Measurements from ENCODE around the gene C12orf57.

C12orf57 gene

DNA sequence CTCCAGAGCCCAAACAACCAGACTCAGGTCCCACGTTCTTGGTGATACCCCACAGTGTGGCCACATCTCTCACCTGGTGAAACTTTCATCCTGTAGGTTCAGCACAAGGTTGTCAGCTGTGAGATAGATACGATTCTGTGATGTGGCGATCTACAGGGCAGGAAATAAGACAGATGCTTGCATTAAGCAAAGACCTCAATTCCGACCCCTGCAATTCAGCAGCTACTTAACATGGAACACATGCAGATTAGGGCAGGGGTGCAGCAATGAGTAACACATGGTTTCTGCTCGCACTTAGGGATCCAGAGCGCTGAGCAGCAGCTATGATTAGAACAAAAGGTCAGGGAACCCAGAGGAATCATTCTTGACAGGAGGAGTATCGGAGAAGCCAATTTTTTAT is 22.5 kb downstream of the C12orf57 start:
- Mint-ChIP-seq H3K36me3 (peaks cover 43 to 60% of the 10 kb centered on the region in 2 donors), H3K27ac (peak overlapping the region; percentile 82), H3K4me3 (no peak overlapping the region), H3K4me1 (peaks cover 48 to 78% of the 10 kb centered on the region in 2 donors), H3K9me3 (no peaks in the 10 kb centered on the region), H3K27me3 (no peaks in the 10 kb centered on the region)
- DNase-seq = no peak
- no peak for ATAC-seq (replicated peaks)

GRCh38 chr12:6967651-6968100 is 23.9 kb downstream of the C12orf57 start:
- Mint-ChIP-seq H3K27ac (no peak overlapping the region), H3K27me3 (no peaks in the 10 kb centered on the region), H3K4me1 (peaks cover 37 to 77% of the 10 kb centered on the region in 2 donors), H3K4me3 (no peak overlapping the region), H3K9me3 (no peaks in the 10 kb centered on the region), H3K36me3 (peaks cover 39 to 61% of the 10 kb centered on the region in 2 donors)
- DNase-seq (no peak), ATAC-seq (replicated peaks) (no peak)

GRCh38 chr12:6968426-6968825 is 24.6 kb downstream of the C12orf57 start:
- H3K27ac Mint-ChIP-seq = peak overlapping the region; percentile 100
- ATAC-seq (replicated peaks) = no peak
- DNase-seq = no peak
- peaks cover 35 to 78% of the 10 kb centered on the region in 2 donors for H3K4me1 Mint-ChIP-seq
- H3K9me3 Mint-ChIP-seq = no peaks in the 10 kb centered on the region
- no peaks in the 10 kb centered on the region for H3K27me3 Mint-ChIP-seq
- peaks cover 40 to 62% of the 10 kb centered on the region in 2 donors for H3K36me3 Mint-ChIP-seq
- H3K4me3 Mint-ChIP-seq = peak overlapping the region; percentile 96 to 100

- Mint-ChIP-seq H3K4me3 (peak overlapping the region; percentile 96 to 100), H3K27ac (peak overlapping the region; percentile 100), H3K9me3 (no peaks in the 10 kb centered on the region), H3K27me3 (no peaks in the 10 kb centered on the region), H3K4me1 (peaks cover 36 to 77% of the 10 kb centered on the region in 2 donors), H3K36me3 (peaks cover 42 to 69% of the 10 kb centered on the region in 2 donors)
- peak; percentile 33 to 38 for ATAC-seq (replicated peaks)
- no peak for DNase-seq
Observed at GRCh38 chr12:6970096-6970527, 26.3 kb downstream of the C12orf57 start.

DNA sequence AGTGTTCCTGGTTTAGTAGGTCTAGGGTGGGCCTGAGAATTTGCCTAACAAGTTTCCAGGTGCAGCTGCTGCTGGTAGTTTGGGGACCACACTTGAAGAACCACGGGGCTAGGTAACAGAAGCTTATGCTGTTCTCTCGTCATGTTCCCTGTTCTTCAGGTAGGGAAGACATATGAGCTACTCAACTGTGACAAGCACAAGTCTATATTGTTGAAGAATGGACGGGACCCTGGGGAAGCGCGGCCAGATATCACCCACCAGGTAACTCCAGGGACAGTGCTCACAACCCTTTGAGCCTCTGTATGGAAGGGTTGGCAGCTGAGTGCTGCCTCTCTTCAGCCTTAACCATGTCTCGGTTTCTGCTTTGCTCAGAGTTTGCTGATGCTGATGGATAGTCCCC is 30.4 kb downstream of the C12orf57 start:
- DNase-seq (no peak), ATAC-seq (replicated peaks) (no peak)
- H3K27me3 Mint-ChIP-seq = no peaks in the 10 kb centered on the region
- H3K4me1 Mint-ChIP-seq = peaks cover 24 to 59% of the 10 kb centered on the region in 2 donors
- H3K36me3 Mint-ChIP-seq = peaks cover 44 to 75% of the 10 kb centered on the region in 2 donors
- H3K9me3 Mint-ChIP-seq = no peaks in the 10 kb centered on the region
- no peak overlapping the region for H3K27ac Mint-ChIP-seq
- H3K4me3 Mint-ChIP-seq = no peak overlapping the region

- ATAC-seq (replicated peaks) (peak; percentile 27 to 34), DNase-seq (no peak)
- Mint-ChIP-seq H3K9me3 (no peaks in the 10 kb centered on the region), H3K4me3 (no peak overlapping the region), H3K36me3 (peaks cover 41 to 71% of the 10 kb centered on the region in 2 donors), H3K4me1 (peaks cover 22 to 54% of the 10 kb centered on the region in 2 donors), H3K27ac (peak overlapping the region; percentile 90), H3K27me3 (no peaks in the 10 kb centered on the region)
Observed at GRCh38 chr12:6975297-6976032, 31.6 kb downstream of the C12orf57 start.

DNA sequence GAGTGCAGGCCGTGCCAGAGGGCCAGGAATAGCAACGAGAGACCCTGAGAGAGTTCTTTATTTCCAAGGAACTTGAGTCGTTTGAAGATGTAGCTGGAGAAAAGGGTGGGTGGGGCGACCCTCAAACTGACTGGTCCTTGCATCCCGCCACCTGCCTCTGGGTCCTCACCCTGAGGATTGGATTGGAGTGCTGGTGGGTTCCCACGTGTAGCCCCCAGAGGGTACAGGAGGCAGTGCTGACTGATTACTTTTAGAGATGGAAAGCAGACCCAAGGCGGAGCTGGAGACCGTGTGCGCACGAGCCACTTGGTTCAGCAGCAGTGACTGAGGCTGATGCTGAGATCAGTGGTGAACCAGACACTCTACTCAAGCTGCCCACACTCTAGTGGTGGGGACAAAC is 33.8 kb downstream of the C12orf57 start:
- Mint-ChIP-seq H3K36me3 (peaks cover 43 to 70% of the 10 kb centered on the region in 2 donors), H3K27me3 (no peaks in the 10 kb centered on the region), H3K9me3 (no peaks in the 10 kb centered on the region), H3K27ac (peak overlapping the region; percentile 49), H3K4me3 (no peak overlapping the region), H3K4me1 (peaks cover 20 to 37% of the 10 kb centered on the region in 2 donors)
- ATAC-seq (replicated peaks) (no peak), DNase-seq (no peak)

GRCh38 chr12:6978188-6978587 is 34.4 kb downstream of the C12orf57 start:
- Mint-ChIP-seq H3K27me3 (no peaks in the 10 kb centered on the region), H3K4me3 (no peak overlapping the region), H3K36me3 (peaks cover 43 to 68% of the 10 kb centered on the region in 2 donors), H3K4me1 (peaks cover 18 to 32% of the 10 kb centered on the region in 2 donors), H3K27ac (peak overlapping the region; percentile 59), H3K9me3 (no peaks in the 10 kb centered on the region)
- no peak for ATAC-seq (replicated peaks)
- no peak for DNase-seq

DNA sequence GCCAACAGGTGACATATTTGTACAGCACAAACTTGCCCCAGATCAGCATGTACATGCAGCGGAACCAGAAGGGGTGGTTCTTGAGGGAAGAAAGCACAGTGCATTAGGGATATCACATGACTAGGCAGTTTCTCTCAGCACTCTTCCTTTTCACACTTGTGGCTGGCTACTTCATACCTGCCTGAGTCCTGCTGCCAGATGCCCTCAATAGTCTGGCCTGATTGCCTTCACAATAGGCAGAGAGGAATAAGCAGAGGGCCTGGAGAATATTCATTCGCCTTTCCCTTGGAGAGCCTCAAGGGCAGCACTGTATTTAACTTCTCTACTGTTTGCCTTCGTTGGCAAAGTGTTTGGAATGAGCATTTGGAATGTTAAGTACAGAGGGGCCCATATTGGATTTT is 34.8 kb downstream of the C12orf57 start:
- peaks cover 15 to 27% of the 10 kb centered on the region in 2 donors for H3K4me1 Mint-ChIP-seq
- H3K27me3 Mint-ChIP-seq = no peaks in the 10 kb centered on the region
- peak overlapping the region; percentile 53 for H3K27ac Mint-ChIP-seq
- no peaks in the 10 kb centered on the region for H3K9me3 Mint-ChIP-seq
- DNase-seq (no peak), ATAC-seq (replicated peaks) (no peak)
- no peak overlapping the region for H3K4me3 Mint-ChIP-seq
- peaks cover 45 to 67% of the 10 kb centered on the region in 2 donors for H3K36me3 Mint-ChIP-seq

DNA sequence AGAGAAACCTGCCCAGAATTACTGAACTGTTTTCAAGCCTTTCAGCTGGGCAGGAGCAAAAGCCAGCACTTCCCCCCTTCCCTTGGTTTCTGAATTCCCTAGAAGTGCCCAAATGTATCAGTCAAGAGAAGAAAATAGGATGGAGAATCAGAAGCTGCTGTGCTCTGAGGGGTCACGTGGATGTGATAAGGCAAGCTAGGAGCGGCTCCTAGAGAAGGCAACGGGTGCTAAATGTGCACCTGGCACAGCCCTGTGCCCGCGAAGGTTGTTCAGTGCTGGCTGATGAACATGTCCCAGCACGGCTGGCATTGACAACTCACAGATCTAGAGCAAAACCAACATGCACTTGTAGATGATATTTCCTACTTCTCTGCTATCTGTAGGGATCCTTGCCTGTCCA is 35.2 kb downstream of the C12orf57 start:
- Mint-ChIP-seq H3K27me3 (no peaks in the 10 kb centered on the region), H3K4me1 (peaks cover 12 to 24% of the 10 kb centered on the region in 2 donors), H3K36me3 (peaks cover 44 to 63% of the 10 kb centered on the region in 2 donors), H3K4me3 (no peak overlapping the region), H3K9me3 (no peaks in the 10 kb centered on the region), H3K27ac (peak overlapping the region; percentile 53)
- DNase-seq (no peak), ATAC-seq (replicated peaks) (no peak)

GRCh38 chr12:6979453-6979852 is 35.6 kb downstream of the C12orf57 start:
- ATAC-seq (replicated peaks) (no peak), DNase-seq (no peak)
- peaks cover 44 to 62% of the 10 kb centered on the region in 2 donors for H3K36me3 Mint-ChIP-seq
- no peak overlapping the region for H3K4me3 Mint-ChIP-seq
- no peaks in the 10 kb centered on the region for H3K27me3 Mint-ChIP-seq
- H3K9me3 Mint-ChIP-seq = no peaks in the 10 kb centered on the region
- H3K4me1 Mint-ChIP-seq = peaks cover 12 to 23% of the 10 kb centered on the region in 2 donors
- H3K27ac Mint-ChIP-seq = no peak overlapping the region

- peaks cover 43 to 60% of the 10 kb centered on the region in 2 donors for H3K36me3 Mint-ChIP-seq
- DNase-seq (no peak), ATAC-seq (replicated peaks) (no peak)
- H3K27ac Mint-ChIP-seq = no peak overlapping the region
- no peaks in the 10 kb centered on the region for H3K9me3 Mint-ChIP-seq
- H3K4me1 Mint-ChIP-seq = peaks cover 12 to 17% of the 10 kb centered on the region in 2 donors
- no peak overlapping the region for H3K4me3 Mint-ChIP-seq
- no peaks in the 10 kb centered on the region for H3K27me3 Mint-ChIP-seq
Observed at GRCh38 chr12:6980075-6980474, 36.3 kb downstream of the C12orf57 start.

DNA sequence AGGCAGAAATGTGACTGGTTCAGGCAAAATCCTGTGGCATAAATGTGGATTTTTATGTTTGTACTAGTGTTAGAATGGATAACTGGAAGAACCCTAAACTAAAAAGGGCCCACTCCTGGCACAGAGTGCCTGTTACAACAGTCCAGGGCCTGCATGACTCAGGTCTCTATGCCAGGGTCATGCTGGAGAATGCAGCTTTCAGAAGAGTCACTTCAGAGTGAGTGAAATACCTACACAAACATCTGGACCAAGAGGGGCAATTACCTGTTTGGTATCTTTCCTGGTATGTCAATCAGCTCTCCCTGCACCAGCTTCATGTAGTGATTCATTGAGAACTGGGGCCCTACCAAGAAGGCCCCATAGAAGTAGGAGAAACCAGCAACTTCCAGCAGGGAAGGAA is 36.9 kb downstream of the C12orf57 start:
- Mint-ChIP-seq H3K9me3 (no peaks in the 10 kb centered on the region), H3K4me1 (peaks cover 11% of the 10 kb centered on the region in 2 donors), H3K4me3 (no peak overlapping the region), H3K27ac (no peak overlapping the region), H3K27me3 (no peaks in the 10 kb centered on the region), H3K36me3 (peaks cover 41 to 57% of the 10 kb centered on the region in 2 donors)
- DNase-seq (no peak), ATAC-seq (replicated peaks) (no peak)

- H3K9me3 Mint-ChIP-seq = no peaks in the 10 kb centered on the region
- no peaks in the 10 kb centered on the region for H3K27me3 Mint-ChIP-seq
- peaks cover 40 to 57% of the 10 kb centered on the region in 2 donors for H3K36me3 Mint-ChIP-seq
- ATAC-seq (replicated peaks) (no peak), DNase-seq (no peak)
- peaks cover 5 to 7% of the 10 kb centered on the region in 2 donors for H3K4me1 Mint-ChIP-seq
- peak overlapping the region; percentile 38 for H3K27ac Mint-ChIP-seq
- no peak overlapping the region for H3K4me3 Mint-ChIP-seq
Observed at GRCh38 chr12:6981152-6982052, 37.6 kb downstream of the C12orf57 start.

All from stimulated activated naive B cell treated with anti-CD40 and anti-IgM and Interleukin-4, amounts not matched to agents 10 μg/mL and 1 μg/mL and 100 μg/mL, for 72 hours (primary cell).